GM18519 (cell line): ENCODE results near the gene CPA5.
"Not testable (repeated sequence)": the region's sequence is repeated elsewhere in the genome, so short reads cannot be mapped to it uniquely, and the experiment has no call there.

Source experiments
- ATAC-seq: cut with Tn5 transposase; IDR thresholded peaks from one replicate; pipeline ENCODE4 v1.9.1; 2021; ENCODE audit warnings: mild to moderate bottlenecking, moderate library complexity; ENCODE audit not compliant: unreplicated experiment, low FRiP score

CPA5 gene

GRCh38 chr7:130344271-130344866, at the start of gene CPA5:
TSS of gene CPA5 (plus strand) at chr7:130344816. CDS start at chr7:130346486, 1,670 bp downstream.
- ATAC-seq = no peak

- ATAC-seq = no peak
Measured at GRCh38 chr7:130296221-130296951, 48.2 kb upstream of the CPA5 start.

- no peak for ATAC-seq
Measured at GRCh38 chr7:130297628-130298543, 46.7 kb upstream of the CPA5 start.

- no peak for ATAC-seq
Measured at GRCh38 chr7:130298544-130299326, 45.9 kb upstream of the CPA5 start.

GRCh38 chr7:130299866-130300265, 44.8 kb upstream of the CPA5 start:
- no peak for ATAC-seq

- no peak for ATAC-seq
Measured at GRCh38 chr7:130301501-130302020, 43.1 kb upstream of the CPA5 start.

- no peak for ATAC-seq
Measured at GRCh38 chr7:130302649-130303048, 42.0 kb upstream of the CPA5 start.

- ATAC-seq = no peak
Measured at GRCh38 chr7:130303127-130303526, 41.5 kb upstream of the CPA5 start.

- no peak for ATAC-seq
Measured at GRCh38 chr7:130303551-130303950, 41.1 kb upstream of the CPA5 start.

- ATAC-seq = no peak
Measured at GRCh38 chr7:130303982-130304381, 40.6 kb upstream of the CPA5 start.

GRCh38 chr7:130304878-130305277, 39.7 kb upstream of the CPA5 start:
- ATAC-seq = no peak

- no peak for ATAC-seq
Measured at GRCh38 chr7:130305433-130306042, 39.1 kb upstream of the CPA5 start.

- ATAC-seq = no peak
Measured at GRCh38 chr7:130309986-130310385, 34.6 kb upstream of the CPA5 start.

GRCh38 chr7:130314305-130314704, 30.3 kb upstream of the CPA5 start:
- no peak for ATAC-seq

GRCh38 chr7:130319541-130319940, 25.1 kb upstream of the CPA5 start:
- ATAC-seq = no peak

- ATAC-seq = not testable (repeated sequence)
Measured at GRCh38 chr7:130321542-130322229, 22.9 kb upstream of the CPA5 start.

- no peak for ATAC-seq
Measured at GRCh38 chr7:130322615-130323014, 22.0 kb upstream of the CPA5 start.

GRCh38 chr7:130324306-130324943, 20.2 kb upstream of the CPA5 start:
- no peak for ATAC-seq

- no peak for ATAC-seq
Measured at GRCh38 chr7:130329681-130330080, 14.9 kb upstream of the CPA5 start.
